ENCODE data around the gene ZNF608. TPM values are rescaled to one million over a fixed set of nuclear protein-coding genes. Genes with fewer than 3 reads are reported as not detected.

Gene ZNF608
- total and polyA plus RNA-seq, 4 experiments from 2014 or later = not detected

DNA sequence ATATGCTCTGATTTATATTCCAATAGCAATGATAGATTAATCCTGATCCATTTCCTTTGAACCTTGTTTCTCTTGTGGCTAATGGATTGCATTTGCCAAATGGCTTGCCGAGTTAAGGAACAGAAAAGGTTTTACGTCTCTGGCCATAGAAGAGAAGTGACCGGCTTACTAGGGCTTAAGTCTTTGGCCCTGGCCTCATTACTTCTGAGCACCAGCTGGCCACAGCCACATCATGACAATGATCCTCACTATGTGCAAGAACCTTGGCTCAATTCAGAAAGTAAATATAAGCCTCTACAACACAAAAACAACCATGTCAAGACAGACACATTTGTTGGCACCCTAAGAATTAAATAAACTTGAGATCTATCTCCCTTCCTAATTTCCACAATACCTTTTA is 46.1 kb downstream of the ZNF608 start:
- Histone ChIP-seq H3K27me3 (ENCODE audit: insufficient read depth, low read length) (no peaks in the 10 kb centered on the region), H3K4me3 (ENCODE audit: low read length in 2 of 2) (no peak overlapping the region), H3K27ac (ENCODE audit: low read depth, low read length) (no peak overlapping the region), H3K4me1 (ENCODE audit: insufficient read depth, low read length) (no peaks in the 10 kb centered on the region), H3K36me3 (ENCODE audit: insufficient read depth, low read length) (no peaks in the 10 kb centered on the region), H3K9me3 (ENCODE audit: control insufficient read depth in 1 of 2, low read length in 2 of 2) (no peaks in the 10 kb centered on the region)
- H3K4me1 Mint-ChIP-seq = no peaks in the 10 kb centered on the region
- intact Hi-C loops (cut with micrococcal nuclease) = no loop called here
- DNase-seq = no peak
- ChIA-PET CTCF (ENCODE audit: partially characterized antibody) (no interaction called here), POLR2A (ENCODE audit: partially characterized antibody) (no interaction called here)
- no peaks in the 10 kb centered on the region for H3K36me3 Mint-ChIP-seq
- H3K4me3 Mint-ChIP-seq = no peak overlapping the region
- H3K9me3 Mint-ChIP-seq = peaks cover 0 to 4% (median 0%) of the 10 kb centered on the region in 8 donors
- no peak overlapping the region for H3K27ac Mint-ChIP-seq
- H3K27me3 Mint-ChIP-seq = no peaks in the 10 kb centered on the region

DNA sequence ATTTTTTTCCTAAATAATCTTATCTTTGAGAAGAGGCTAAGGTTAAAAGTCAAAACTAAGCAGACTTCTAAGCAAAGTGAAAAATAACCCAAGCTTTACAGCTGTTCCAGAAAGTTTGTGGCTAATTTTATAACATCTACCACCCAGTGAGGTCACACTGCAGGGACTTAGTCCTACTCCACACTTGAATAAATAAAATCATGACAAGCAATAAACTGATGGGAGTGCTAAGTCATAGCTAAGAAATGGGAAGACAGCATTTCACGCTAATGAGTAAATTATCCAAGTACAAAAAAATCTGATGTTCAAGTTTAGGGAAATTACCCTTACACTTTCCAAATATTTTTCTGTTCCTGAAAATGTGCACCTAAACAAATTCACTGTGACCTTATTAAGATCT is 47.7 kb downstream of the ZNF608 start:
- no peaks in the 10 kb centered on the region for H3K36me3 Mint-ChIP-seq
- H3K36me3 ChIP-seq (ENCODE audit: insufficient read depth, low read length) = no peaks in the 10 kb centered on the region
- H3K9me3 ChIP-seq (ENCODE audit: control insufficient read depth in 1 of 2, low read length in 2 of 2) = no peaks in the 10 kb centered on the region
- H3K27me3 Mint-ChIP-seq = no peaks in the 10 kb centered on the region
- no peaks in the 10 kb centered on the region for H3K27me3 ChIP-seq (ENCODE audit: insufficient read depth, low read length)
- no peak for DNase-seq
- no peaks in the 10 kb centered on the region for H3K4me1 ChIP-seq (ENCODE audit: insufficient read depth, low read length)
- POLR2A ChIA-PET (ENCODE audit: partially characterized antibody) = no interaction called here
- H3K27ac ChIP-seq (ENCODE audit: low read depth, low read length) = no peak overlapping the region
- peaks cover 0 to 4% (median 1%) of the 10 kb centered on the region in 8 donors for H3K9me3 Mint-ChIP-seq
- H3K4me1 Mint-ChIP-seq = peaks cover 0 to 1% (median 0%) of the 10 kb centered on the region in 4 donors
- intact Hi-C loops (cut with micrococcal nuclease) = no loop called here
- no peak overlapping the region for H3K4me3 Mint-ChIP-seq
- no peak overlapping the region for H3K4me3 ChIP-seq (ENCODE audit: low read length in 2 of 2)
- CTCF ChIA-PET (ENCODE audit: partially characterized antibody) = no interaction called here
- no peak overlapping the region for H3K27ac Mint-ChIP-seq

DNA sequence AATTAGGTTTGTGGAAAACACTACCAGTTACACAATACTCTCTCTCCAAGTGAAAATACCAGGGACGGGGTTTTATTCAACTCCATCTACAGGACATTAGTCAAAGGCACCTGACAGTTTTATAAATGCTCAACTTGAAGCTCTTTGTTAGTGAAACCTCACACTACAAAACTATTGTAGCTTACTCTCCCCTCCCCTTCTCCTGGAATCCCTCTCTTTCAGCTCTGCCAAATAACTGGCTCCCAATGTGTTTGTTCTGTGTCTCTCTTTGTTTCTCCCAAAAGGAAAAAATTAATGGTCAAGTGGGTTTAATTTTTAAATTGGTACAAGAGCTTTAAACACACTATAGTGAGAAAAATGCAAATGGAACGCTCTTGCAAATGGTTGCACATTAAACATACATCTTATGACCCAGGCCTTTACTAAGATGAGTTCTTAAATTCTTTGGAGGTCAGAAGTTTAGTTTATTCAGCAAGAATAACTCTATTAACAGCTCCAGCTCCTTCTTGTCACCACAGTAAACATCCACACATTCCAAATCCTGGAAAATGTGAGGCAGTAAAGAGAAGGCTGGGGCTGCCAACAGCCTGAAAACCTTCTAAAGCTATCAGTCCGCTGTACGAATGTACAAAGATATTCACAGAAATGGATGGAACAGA is 48.4 kb downstream of the ZNF608 start:
- H3K9me3 Mint-ChIP-seq = peaks cover 0 to 4% (median 3%) of the 10 kb centered on the region in 8 donors
- Histone ChIP-seq H3K4me1 (ENCODE audit: insufficient read depth, low read length) (no peaks in the 10 kb centered on the region), H3K9me3 (ENCODE audit: control insufficient read depth in 1 of 2, low read length in 2 of 2) (no peaks in the 10 kb centered on the region), H3K36me3 (ENCODE audit: insufficient read depth, low read length) (no peaks in the 10 kb centered on the region), H3K27me3 (ENCODE audit: insufficient read depth, low read length) (no peaks in the 10 kb centered on the region), H3K4me3 (ENCODE audit: low read length in 2 of 2) (no peak overlapping the region), H3K27ac (ENCODE audit: low read depth, low read length) (no peak overlapping the region)
- H3K36me3 Mint-ChIP-seq = no peaks in the 10 kb centered on the region
- intact Hi-C loops (cut with micrococcal nuclease) = no loop called here
- ChIA-PET CTCF (ENCODE audit: partially characterized antibody) (no interaction called here), POLR2A (ENCODE audit: partially characterized antibody) (no interaction called here)
- H3K4me3 Mint-ChIP-seq = no peak overlapping the region
- no peak overlapping the region for H3K27ac Mint-ChIP-seq
- no peak for DNase-seq
- H3K4me1 Mint-ChIP-seq = peaks cover 0 to 1% (median 0%) of the 10 kb centered on the region in 4 donors
- H3K27me3 Mint-ChIP-seq = no peaks in the 10 kb centered on the region

DNA sequence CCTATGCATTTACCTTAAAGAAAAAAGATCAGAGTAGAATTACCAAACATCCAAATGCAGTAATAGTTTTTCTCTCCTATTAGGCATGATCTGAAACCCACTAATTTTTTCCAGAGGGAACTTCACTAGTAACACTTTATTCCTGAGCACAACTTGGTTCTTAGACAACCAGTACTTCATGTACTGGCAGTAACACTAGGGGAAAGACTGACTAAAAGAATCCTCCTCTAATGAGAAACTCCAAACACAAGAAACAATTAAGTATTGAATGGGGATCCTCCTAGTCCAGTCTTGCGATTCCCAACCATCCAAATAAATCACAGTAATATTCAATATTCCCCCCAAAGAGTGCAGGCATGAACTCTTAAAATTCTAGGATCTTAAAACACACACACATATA is 48.9 kb downstream of the ZNF608 start:
- Histone ChIP-seq H3K9me3 (ENCODE audit: control insufficient read depth in 1 of 2, low read length in 2 of 2) (no peaks in the 10 kb centered on the region), H3K27me3 (ENCODE audit: insufficient read depth, low read length) (no peaks in the 10 kb centered on the region), H3K36me3 (ENCODE audit: insufficient read depth, low read length) (no peaks in the 10 kb centered on the region), H3K27ac (ENCODE audit: low read depth, low read length) (no peak overlapping the region), H3K4me3 (ENCODE audit: low read length in 2 of 2) (no peak overlapping the region), H3K4me1 (ENCODE audit: insufficient read depth, low read length) (no peaks in the 10 kb centered on the region)
- peaks cover 0 to 1% (median 0%) of the 10 kb centered on the region in 4 donors for H3K4me1 Mint-ChIP-seq
- H3K27ac Mint-ChIP-seq = no peak overlapping the region
- intact Hi-C loops (cut with micrococcal nuclease) = no loop called here
- POLR2A ChIA-PET (ENCODE audit: partially characterized antibody) = no interaction called here
- DNase-seq = no peak
- no peaks in the 10 kb centered on the region for H3K27me3 Mint-ChIP-seq
- H3K36me3 Mint-ChIP-seq = no peaks in the 10 kb centered on the region
- CTCF ChIA-PET (ENCODE audit: partially characterized antibody) = no interaction called here
- H3K9me3 Mint-ChIP-seq = peaks cover 0 to 4% (median 3%) of the 10 kb centered on the region in 8 donors
- H3K4me3 Mint-ChIP-seq = no peak overlapping the region

DNA sequence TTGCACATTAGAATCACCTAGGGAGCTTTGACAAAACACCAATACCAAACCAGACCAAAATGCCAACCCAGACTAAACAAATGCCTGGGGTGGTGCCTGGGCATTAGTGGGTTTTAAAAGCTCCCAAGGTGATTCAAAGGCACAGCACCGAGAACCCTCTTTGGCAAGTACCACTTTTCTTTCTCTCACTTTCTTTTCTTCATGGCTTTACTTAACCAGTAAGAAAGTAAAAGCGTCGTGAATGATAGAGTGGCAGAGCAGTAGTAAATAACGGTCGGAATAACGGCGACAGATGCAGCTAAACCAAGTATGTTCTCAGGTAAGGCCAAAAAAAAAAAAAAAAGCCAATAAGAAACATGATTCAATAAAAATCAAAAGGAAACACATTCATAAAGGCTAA is 49.5 kb downstream of the ZNF608 start:
- H3K4me1 ChIP-seq (ENCODE audit: insufficient read depth, low read length) = no peaks in the 10 kb centered on the region
- Mint-ChIP-seq H3K9me3 (peaks cover 0 to 4% (median 3%) of the 10 kb centered on the region in 8 donors), H3K4me1 (peaks cover 0 to 1% (median 0%) of the 10 kb centered on the region in 4 donors), H3K27me3 (no peaks in the 10 kb centered on the region), H3K36me3 (no peaks in the 10 kb centered on the region), H3K4me3 (no peak overlapping the region), H3K27ac (no peak overlapping the region)
- no peaks in the 10 kb centered on the region for H3K9me3 ChIP-seq (ENCODE audit: control insufficient read depth in 1 of 2, low read length in 2 of 2)
- H3K36me3 ChIP-seq (ENCODE audit: insufficient read depth, low read length) = no peaks in the 10 kb centered on the region
- CTCF ChIA-PET (ENCODE audit: partially characterized antibody) = no interaction called here
- no peak for DNase-seq
- intact Hi-C loops (cut with micrococcal nuclease) = no loop called here
- no peak overlapping the region for H3K4me3 ChIP-seq (ENCODE audit: low read length in 2 of 2)
- H3K27me3 ChIP-seq (ENCODE audit: insufficient read depth, low read length) = no peaks in the 10 kb centered on the region
- H3K27ac ChIP-seq (ENCODE audit: low read depth, low read length) = no peak overlapping the region
- POLR2A ChIA-PET (ENCODE audit: partially characterized antibody) = no interaction called here
